ENCODE results near the gene CYP4F3.

Gene CYP4F3

DNA sequence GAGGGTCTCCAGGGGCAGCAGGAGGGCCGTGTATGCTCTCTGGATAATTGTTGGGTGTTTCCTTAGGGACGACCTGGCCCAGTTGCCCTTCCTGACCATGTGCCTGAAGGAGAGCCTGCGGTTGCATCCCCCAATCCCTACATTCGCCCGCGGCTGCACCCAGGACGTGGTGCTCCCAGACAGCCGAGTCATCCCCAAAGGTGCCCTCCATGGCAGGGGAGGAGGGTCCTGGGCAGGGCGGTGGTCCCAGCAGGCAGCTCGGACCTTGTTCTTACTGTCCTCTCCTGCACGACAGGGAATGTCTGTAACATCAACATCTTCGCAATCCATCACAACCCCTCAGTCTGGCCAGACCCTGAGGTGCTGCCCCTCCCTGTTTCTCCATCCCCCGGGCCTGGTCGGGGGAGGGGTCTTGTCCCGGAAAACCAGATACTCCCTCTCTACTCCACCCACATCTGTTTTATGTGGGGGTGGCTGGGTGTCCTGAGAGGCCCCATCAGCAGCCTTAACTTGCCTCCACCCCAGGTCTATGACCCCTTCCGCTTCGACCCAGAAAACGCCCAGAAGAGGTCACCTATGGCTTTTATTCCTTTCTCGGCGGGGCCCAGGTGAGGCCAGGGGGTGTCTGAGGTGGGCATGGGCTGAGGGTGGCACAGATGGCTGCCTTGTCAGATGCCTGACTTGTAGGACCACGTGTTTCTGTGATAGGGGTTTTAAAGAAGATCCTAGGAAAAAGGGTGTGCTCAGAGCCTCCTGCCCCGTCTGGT, 12.3 kb upstream of the CYP4F3 start:
- TF ChIP-seq, protein P1, sequence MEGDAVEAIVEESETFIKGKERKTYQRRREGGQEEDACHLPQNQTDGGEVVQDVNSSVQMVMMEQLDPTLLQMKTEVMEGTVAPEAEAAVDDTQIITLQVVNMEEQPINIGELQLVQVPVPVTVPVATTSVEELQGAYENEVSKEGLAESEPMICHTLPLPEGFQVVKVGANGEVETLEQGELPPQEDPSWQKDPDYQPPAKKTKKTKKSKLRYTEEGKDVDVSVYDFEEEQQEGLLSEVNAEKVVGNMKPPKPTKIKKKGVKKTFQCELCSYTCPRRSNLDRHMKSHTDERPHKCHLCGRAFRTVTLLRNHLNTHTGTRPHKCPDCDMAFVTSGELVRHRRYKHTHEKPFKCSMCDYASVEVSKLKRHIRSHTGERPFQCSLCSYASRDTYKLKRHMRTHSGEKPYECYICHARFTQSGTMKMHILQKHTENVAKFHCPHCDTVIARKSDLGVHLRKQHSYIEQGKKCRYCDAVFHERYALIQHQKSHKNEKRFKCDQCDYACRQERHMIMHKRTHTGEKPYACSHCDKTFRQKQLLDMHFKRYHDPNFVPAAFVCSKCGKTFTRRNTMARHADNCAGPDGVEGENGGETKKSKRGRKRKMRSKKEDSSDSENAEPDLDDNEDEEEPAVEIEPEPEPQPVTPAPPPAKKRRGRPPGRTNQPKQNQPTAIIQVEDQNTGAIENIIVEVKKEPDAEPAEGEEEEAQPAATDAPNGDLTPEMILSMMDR (IDR thresholded peaks at IDR 0.05), result no peak

DNA sequence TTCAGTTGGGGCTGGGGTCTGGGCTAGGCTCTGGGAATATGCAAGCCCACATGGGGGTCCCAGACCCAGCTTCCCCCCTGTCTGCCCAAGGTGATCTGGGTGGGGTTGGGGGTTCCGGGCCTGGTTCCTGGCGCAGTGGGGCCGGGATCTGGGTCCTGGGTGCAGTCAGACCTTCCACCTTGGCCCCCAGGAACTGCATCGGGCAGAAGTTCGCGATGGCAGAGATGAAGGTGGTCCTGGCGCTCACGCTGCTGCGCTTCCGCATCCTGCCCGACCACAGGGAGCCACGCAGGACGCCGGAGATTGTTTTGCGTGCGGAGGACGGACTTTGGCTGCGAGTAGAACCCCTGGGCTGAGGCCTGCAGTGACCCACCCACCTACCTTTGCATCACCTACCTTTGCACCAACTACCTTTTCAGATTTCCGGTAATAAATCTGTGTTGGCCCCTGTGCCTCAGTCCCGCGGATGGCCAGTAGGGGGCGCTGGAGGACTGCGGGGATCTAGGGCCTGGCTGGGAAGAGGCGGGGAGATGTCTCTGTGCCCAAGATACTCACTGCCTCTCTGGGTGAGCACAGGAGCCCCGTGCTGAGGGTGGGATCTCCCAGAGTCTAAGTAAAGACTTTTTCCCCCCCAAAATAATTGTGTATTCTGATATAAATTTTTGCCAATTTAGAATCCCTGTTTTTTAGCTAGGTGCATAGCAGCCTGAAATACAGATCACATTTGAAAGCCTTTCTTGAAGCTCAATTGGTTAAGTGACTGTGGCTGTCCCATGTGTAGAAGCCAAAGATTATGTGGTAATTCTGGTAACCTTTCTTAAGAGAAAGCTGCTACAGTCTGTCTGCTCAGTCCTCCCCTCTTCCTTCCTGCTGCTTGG, 11.5 kb upstream of the CYP4F3 start:
- TF ChIP-seq, protein P1 (IDR thresholded peaks at IDR 0.05), result peak; percentile 97

DNA sequence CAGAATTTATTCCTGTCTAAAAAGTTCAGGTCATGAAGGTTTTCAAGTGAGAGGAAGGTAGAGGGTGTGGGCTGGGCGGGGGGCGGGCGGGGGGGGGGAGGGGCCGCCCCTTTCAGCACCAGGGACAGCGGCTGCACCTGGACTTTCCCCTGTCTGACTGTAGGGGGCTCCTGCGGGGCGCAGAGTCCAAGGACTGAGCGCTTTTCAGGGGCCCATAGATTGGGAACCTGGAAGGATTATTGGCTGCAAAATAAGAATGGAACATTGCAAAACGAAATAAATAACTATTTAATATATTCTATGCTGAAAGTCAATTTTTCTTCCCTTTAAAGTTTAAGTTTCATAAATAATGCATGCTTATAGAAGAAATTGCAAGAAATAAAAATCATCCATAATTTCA, 8.9 kb upstream of the CYP4F3 start:
- TF ChIP-seq, protein P1 (IDR thresholded peaks at IDR 0.05), result peak; percentile 74

DNA sequence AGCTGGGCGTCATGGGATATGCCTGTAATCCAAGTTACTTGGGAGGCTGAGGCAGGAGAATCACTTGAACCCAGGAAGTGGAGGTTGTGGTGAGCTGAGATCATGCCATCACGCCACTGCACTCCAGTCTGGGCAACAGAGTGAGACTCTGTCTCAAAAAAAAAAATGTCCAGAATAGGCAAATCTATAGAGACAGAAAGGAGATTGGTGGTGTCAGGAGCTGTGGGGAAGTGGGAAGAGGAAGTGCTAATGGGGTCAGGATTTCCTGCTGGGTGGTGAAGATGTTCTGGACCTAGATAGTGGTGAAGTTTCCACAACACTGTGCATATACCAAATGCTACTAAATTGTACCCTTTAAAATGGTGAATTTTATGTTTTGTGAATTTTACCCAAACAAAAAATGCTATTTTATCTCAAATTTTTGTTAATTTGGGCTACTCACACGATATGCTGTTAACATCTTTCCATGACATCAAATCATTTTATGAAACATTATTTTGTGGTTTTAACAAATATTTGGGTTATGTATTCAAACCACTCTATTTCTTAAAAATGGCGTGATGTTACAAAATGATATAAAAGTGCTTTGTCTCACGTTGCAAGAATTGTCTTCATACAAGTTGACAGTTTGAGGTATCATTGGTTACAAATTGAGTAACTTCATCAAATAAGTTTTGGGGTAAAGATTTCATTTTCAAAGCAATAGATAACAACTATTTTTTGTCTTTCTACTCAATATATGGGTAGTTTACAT, 7.4 kb upstream of the CYP4F3 start:
- TF ChIP-seq, protein P1 (IDR thresholded peaks at IDR 0.05), result no peak

DNA sequence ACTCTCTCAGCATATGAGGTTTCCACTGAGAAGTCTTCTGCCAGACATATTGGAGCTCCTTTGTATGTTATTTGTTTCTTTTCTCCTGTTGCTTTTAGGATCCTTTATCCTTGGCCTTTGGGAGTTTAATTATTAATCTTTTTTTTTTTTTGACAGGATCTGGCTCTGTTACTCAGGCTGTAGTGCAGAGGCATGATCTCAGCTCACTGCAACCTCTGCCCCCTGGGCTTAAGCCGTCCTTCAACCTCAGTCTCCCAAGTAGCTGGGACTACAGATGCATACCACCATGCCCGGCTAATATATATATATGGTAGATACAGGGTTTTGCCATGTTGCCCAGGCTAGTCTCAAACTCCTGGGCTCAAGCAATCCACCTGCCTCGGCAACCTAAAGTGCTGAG, 6.6 kb upstream of the CYP4F3 start:
- TF ChIP-seq, protein P1 (IDR thresholded peaks at IDR 0.05), result no peak

DNA sequence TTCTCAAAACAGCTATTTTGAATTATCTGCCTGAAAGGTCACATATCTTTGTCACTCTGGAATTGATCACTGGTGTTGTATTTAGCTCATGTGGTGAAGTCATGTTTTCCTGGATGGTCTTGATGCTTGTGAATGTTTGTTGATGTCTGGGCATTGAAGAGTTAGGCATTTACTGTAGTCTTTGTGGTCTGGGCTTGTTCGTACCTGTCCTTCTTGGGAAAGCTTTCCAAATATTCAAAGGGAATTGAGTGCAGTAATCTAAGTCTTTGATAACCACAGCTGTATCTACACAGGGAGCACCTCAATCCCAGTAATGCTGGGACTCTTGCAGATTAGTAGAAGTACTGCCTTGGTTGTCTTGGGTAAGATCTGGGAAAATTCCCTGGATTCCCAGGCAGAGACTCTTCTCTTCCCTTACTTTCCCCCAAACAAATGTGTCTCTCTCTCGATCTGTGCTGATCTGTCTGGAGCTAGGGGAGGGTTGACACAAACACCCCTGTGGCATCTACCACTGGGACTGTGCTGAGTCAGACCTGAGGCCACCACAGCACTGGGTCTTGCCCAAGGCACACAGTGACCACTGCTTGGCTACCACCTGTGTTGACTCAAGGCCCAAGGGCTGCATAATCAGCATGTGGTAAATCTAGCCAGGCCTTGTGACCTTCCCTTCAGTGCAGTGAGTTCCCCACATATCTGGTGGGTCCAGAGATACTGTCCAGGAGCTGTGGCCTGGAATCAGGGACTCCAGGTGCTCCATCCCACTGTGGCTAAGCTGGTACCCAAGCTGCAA, 5.5 kb upstream of the CYP4F3 start:
- TF ChIP-seq, protein P1 (IDR thresholded peaks at IDR 0.05), result no peak

DNA sequence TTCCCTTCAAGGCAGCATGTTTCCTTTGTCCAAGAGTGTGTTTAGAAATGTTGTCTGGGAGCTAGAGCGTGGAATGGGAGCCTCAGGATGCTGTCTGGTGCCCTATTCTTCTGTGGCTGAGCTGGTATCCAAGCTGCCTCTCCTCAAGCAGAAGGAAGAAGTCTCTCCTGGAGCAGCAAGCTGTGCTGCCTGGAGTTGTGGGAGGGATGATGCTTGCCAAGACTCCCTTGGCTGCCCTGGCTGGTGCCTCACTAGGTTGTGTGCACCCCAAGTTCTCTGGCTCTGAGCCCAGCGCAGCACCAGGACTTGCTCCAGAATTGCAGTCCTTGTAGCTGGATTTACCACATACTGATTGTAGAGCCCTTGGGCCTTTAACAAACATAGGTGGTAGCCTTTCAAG, 4.7 kb upstream of the CYP4F3 start:
- TF ChIP-seq, protein P1 (IDR thresholded peaks at IDR 0.05), result no peak

All from LNCAP (cell line).